SK-N-MC (cell line): ENCODE measurements around the gene FSHB.

Experiments used
- EZH2 ChIP-seq: fragments of 200-600 bp; sonication (generic); IDR thresholded peaks from one replicate; pipeline ENCODE4 v1.6.1; 2017; ENCODE audit warnings: antibody characterized with exemption
- FOXP2 ChIP-seq: optimal IDR thresholded peaks from 2 replicates; pipeline ENCODE3; 2011; ENCODE audit warnings: mild to moderate bottlenecking, moderate library complexity; ENCODE audit not compliant: insufficient read depth; ENCODE audit errors: extremely low read length, control extremely low read depth
- POLR2AphosphoS5 ChIP-seq: IDR thresholded peaks from 2 replicates; pipeline ENCODE4 v1.6.1; 2012; ENCODE audit warnings: mild to moderate bottlenecking, low read depth, low read length, borderline replicate concordance

- TF ChIP-seq EZH2 (no peak), POLR2AphosphoS5 (no peak), FOXP2 (no peak)
Observed at GRCh38 chr11:30279796-30280195, 49.0 kb downstream of the FSHB start.
